ENCODE results near the gene ENGASE.

DNA sequence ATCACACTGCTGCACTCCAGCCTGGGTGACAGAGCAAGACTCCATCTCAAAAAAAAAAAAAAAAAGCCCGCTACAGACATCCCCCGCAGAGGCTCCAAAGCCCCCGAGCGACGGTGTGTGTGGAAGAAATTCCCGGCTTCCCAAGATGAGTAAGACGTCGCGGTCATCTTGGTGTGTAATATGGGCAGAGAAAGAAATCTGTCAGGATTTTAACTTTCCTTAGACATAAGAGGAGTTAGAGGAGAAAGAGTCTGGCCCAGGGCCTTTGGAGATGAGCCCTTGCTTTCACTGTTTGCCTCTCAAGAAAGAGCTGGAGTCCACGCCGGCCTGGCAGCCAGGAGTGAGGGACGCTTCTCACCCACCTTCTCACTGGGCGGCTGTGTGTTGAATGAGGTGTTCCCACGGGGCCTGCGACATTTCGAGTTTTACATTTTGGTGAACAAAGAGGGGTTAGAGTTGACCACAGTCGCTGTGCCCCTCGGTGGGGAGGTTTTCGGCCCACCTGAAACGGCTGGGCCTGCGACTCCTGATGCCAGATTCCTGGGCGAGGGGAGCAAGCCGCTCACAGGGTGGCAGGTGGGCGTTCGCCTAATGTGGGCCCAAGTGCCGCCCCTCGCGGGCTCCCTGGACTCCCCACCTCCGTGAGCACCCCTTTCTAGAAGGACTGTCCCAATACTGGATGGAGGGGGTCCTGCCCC, 32.8 kb upstream of the ENGASE start:
- no peak for TF ChIP-seq TAF1 (IDR thresholded peaks at IDR 0.05; ENCODE audit: borderline replicate concordance, insufficient read depth, low read length)
- TF ChIP-seq, protein P1, sequence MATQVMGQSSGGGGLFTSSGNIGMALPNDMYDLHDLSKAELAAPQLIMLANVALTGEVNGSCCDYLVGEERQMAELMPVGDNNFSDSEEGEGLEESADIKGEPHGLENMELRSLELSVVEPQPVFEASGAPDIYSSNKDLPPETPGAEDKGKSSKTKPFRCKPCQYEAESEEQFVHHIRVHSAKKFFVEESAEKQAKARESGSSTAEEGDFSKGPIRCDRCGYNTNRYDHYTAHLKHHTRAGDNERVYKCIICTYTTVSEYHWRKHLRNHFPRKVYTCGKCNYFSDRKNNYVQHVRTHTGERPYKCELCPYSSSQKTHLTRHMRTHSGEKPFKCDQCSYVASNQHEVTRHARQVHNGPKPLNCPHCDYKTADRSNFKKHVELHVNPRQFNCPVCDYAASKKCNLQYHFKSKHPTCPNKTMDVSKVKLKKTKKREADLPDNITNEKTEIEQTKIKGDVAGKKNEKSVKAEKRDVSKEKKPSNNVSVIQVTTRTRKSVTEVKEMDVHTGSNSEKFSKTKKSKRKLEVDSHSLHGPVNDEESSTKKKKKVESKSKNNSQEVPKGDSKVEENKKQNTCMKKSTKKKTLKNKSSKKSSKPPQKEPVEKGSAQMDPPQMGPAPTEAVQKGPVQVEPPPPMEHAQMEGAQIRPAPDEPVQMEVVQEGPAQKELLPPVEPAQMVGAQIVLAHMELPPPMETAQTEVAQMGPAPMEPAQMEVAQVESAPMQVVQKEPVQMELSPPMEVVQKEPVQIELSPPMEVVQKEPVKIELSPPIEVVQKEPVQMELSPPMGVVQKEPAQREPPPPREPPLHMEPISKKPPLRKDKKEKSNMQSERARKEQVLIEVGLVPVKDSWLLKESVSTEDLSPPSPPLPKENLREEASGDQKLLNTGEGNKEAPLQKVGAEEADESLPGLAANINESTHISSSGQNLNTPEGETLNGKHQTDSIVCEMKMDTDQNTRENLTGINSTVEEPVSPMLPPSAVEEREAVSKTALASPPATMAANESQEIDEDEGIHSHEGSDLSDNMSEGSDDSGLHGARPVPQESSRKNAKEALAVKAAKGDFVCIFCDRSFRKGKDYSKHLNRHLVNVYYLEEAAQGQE (IDR thresholded peaks at IDR 0.05; ENCODE audit: insufficient read depth in 1 of 2, low read depth in 2 of 2, low read length in 2 of 2) = no peak
- TF ChIP-seq POLR2AphosphoS5 (IDR thresholded peaks at IDR 0.05; ENCODE audit: low read depth, low read length) = no peak
- no peak for TF ChIP-seq SIN3A (IDR thresholded peaks at IDR 0.05; ENCODE audit: borderline replicate concordance, insufficient read depth, low read length)
- TF ChIP-seq FOXP2 (optimal IDR thresholded peaks at IDR 0.05; ENCODE audit: borderline replicate concordance, extremely low read depth, extremely low read length, insufficient read depth) = no peak
